Sigmoid colon (tissue), 4 donors: ENCODE measurements around the gene PADI1.

Experiments used
- EP300 ChIP-seq, 4 donors: sonication (generic); formaldehyde crosslinking; IDR thresholded peaks; one replicate each; pipeline ENCODE4 v1.6.1; 2017; ENCODE audit warnings: antibody characterized with exemption in 4 of 4
- POLR2A ChIP-seq, 2 donors: fragments of 450-650 bp; IDR thresholded peaks; one replicate each; pipeline ENCODE4 v1.6.1; 2016; ENCODE audit warnings: antibody characterized with exemption in 2 of 2, mild to moderate bottlenecking in 2 of 2, moderate library complexity in 2 of 2
- POLR2AphosphoS5 ChIP-seq, 4 donors: sonication (generic); formaldehyde crosslinking; IDR thresholded peaks; one replicate each; pipeline ENCODE4 v1.6.1; 2017; ENCODE audit warnings: antibody characterized with exemption in 4 of 4
- TF ChIP-seq, protein P1 (sequence below), 4 experiments: fragments of 450-650 bp in 3 of 4; fragments of 200-600 bp in 1 of 4; IDR thresholded peaks; one replicate each; pipeline ENCODE4 v1.5.1; 2016 to 2019; ENCODE audit warnings: antibody characterized with exemption in 4 of 4, mild to moderate bottlenecking in 3 of 4, moderate library complexity in 2 of 4

DNA sequence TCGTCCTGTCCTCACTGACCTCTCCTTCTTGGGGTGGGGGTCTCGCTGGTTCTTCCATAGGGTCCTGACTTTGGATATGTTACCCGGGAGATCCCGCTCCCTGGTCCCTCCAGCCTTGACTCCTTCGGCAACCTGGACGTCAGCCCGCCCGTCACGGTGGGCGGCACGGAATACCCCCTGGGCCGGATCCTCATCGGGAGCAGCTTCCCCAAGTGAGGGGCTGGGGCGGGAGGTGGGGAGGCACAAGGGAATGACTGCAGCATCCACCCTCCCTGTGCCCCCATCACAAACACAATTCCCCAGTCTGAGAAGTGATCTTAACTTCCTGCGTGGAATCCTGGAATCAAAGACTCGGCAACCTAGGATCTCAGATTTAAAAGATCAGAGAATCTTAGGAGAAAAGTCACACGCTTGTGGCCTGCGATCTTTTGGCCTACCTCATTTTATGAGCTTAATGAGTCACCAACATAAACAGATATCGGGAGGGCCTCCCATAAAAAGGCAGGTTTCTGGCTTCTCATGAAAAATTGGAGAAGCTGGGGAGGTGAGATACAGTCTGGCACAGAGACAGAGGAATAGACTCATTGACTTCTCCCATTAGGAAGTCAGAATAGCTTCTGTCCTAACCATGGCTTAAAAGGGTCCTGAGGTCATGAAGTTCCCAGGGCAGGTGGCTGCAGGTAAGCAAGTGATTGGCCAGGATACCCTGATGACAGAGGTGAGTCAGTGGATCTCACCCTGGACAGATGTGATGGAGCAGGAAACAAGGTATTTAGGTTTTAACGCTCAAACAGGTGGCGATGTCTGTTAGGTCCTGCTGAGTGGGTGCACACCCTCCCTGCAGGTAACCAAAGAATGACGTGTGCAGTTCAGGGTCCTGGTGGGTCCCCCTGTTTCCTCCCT lies 28.1 kb downstream of the PADI1 start:
- TF ChIP-seq, protein P1, sequence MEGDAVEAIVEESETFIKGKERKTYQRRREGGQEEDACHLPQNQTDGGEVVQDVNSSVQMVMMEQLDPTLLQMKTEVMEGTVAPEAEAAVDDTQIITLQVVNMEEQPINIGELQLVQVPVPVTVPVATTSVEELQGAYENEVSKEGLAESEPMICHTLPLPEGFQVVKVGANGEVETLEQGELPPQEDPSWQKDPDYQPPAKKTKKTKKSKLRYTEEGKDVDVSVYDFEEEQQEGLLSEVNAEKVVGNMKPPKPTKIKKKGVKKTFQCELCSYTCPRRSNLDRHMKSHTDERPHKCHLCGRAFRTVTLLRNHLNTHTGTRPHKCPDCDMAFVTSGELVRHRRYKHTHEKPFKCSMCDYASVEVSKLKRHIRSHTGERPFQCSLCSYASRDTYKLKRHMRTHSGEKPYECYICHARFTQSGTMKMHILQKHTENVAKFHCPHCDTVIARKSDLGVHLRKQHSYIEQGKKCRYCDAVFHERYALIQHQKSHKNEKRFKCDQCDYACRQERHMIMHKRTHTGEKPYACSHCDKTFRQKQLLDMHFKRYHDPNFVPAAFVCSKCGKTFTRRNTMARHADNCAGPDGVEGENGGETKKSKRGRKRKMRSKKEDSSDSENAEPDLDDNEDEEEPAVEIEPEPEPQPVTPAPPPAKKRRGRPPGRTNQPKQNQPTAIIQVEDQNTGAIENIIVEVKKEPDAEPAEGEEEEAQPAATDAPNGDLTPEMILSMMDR (IDR thresholded peaks at IDR 0.05), result no peak
- TF ChIP-seq POLR2A (IDR thresholded peaks at IDR 0.05) (no peak), POLR2AphosphoS5 (IDR thresholded peaks at IDR 0.05) (no peak), EP300 (IDR thresholded peaks at IDR 0.05) (no peak)
